ENCODE results near the gene SIRPG. TPM values are rescaled to one million over a fixed set of nuclear protein-coding genes. Genes with fewer than 3 reads are reported as not detected.

The SIRPG gene
- total RNA-seq, 1 experiment from 2014 or later = not detected

- Histone ChIP-seq H3K9ac (ENCODE audit: low read length) (no peak overlapping the region), H3K4me1 (ENCODE audit: low read length) (peaks cover 8% of the 10 kb centered on the region; the same call in 1 of the 2 replicates), H3K27ac (ENCODE audit: low read length) (no peak overlapping the region), H3K27me3 (ENCODE audit: low read length) (no peaks in the 10 kb centered on the region), H2AFZ (ENCODE audit: low read length) (no peak overlapping the region), H4K20me1 (ENCODE audit: insufficient read depth, low read depth, low read length) (no peaks in the 10 kb centered on the region), H3K4me3 (ENCODE audit: low read length) (no peak overlapping the region), H3K9me3 (ENCODE audit: low read length) (no peaks in the 10 kb centered on the region), H3K4me2 (ENCODE audit: low read depth, low read length, poor library complexity, severe bottlenecking) (no peak overlapping the region), H3K36me3 (ENCODE audit: insufficient read depth, low read length) (no peaks in the 10 kb centered on the region), H3K79me2 (ENCODE audit: low read length) (no peaks in the 10 kb centered on the region), H3K9me2 (replicated peaks; ENCODE audit: insufficient read depth, low read length) (no peaks in the 10 kb centered on the region)
- no peak for DNase-seq
These were observed 9.2 kb upstream of the SIRPG start for GRCh38 chr20:1666802-1667201.

GRCh38 chr20:1665345-1665744, 7.8 kb upstream of the SIRPG start:
- Histone ChIP-seq H3K4me3 (ENCODE audit: low read length) (no peak overlapping the region), H3K79me2 (ENCODE audit: low read length) (no peaks in the 10 kb centered on the region), H3K36me3 (ENCODE audit: insufficient read depth, low read length) (no peaks in the 10 kb centered on the region), H2AFZ (ENCODE audit: low read length) (no peak overlapping the region), H3K27me3 (ENCODE audit: low read length) (no peaks in the 10 kb centered on the region), H3K4me2 (ENCODE audit: low read depth, low read length, poor library complexity, severe bottlenecking) (no peak overlapping the region), H3K27ac (ENCODE audit: low read length) (no peak overlapping the region), H4K20me1 (ENCODE audit: insufficient read depth, low read depth, low read length) (no peaks in the 10 kb centered on the region), H3K9me3 (ENCODE audit: low read length) (no peaks in the 10 kb centered on the region), H3K9me2 (replicated peaks; ENCODE audit: insufficient read depth, low read length) (no peaks in the 10 kb centered on the region), H3K9ac (ENCODE audit: low read length) (no peak overlapping the region), H3K4me1 (ENCODE audit: low read length) (peaks cover 8% of the 10 kb centered on the region; the same call in 1 of the 2 replicates)
- no peak for DNase-seq

- Histone ChIP-seq H3K9ac (ENCODE audit: low read length) (no peak overlapping the region), H3K36me3 (ENCODE audit: insufficient read depth, low read length) (no peaks in the 10 kb centered on the region), H3K4me2 (ENCODE audit: low read depth, low read length, poor library complexity, severe bottlenecking) (no peak overlapping the region), H3K27me3 (ENCODE audit: low read length) (no peaks in the 10 kb centered on the region), H2AFZ (ENCODE audit: low read length) (no peak overlapping the region), H4K20me1 (ENCODE audit: insufficient read depth, low read depth, low read length) (no peaks in the 10 kb centered on the region), H3K9me2 (replicated peaks; ENCODE audit: insufficient read depth, low read length) (no peaks in the 10 kb centered on the region), H3K4me1 (ENCODE audit: low read length) (peaks cover 8% of the 10 kb centered on the region; the same call in 1 of the 2 replicates), H3K4me3 (ENCODE audit: low read length) (no peak overlapping the region), H3K27ac (ENCODE audit: low read length) (no peak overlapping the region), H3K79me2 (ENCODE audit: low read length) (no peaks in the 10 kb centered on the region), H3K9me3 (ENCODE audit: low read length) (no peaks in the 10 kb centered on the region)
- DNase-seq = no peak
These were observed 7.3 kb upstream of the SIRPG start for GRCh38 chr20:1664911-1665310.

DNA sequence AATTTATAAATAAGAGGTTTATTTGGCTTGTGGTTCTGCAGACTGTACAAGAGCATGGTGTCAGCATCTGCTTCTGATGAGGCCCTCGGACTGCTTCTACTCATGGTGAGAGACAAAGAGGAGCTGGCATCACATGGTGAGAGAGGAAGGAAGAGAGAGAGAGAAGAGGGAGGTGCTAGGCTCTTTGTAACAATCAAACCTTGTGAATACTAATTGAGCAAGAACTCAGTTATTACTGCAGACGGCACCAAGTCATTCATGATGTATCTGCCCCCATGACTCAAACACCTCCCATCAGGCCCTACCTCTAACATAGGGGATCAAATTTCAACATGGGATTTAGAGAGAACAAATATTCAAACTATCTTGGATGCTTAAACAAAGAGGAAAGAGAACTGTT, 6.3 kb upstream of the SIRPG start:
- no peak for DNase-seq
- Histone ChIP-seq H3K27ac (ENCODE audit: low read length) (no peak overlapping the region), H3K4me2 (ENCODE audit: low read depth, low read length, poor library complexity, severe bottlenecking) (no peak overlapping the region), H3K36me3 (ENCODE audit: insufficient read depth, low read length) (no peaks in the 10 kb centered on the region), H3K4me3 (ENCODE audit: low read length) (no peak overlapping the region), H3K9ac (ENCODE audit: low read length) (no peak overlapping the region), H3K79me2 (ENCODE audit: low read length) (no peaks in the 10 kb centered on the region), H3K9me3 (ENCODE audit: low read length) (no peaks in the 10 kb centered on the region), H3K9me2 (replicated peaks; ENCODE audit: insufficient read depth, low read length) (no peaks in the 10 kb centered on the region), H4K20me1 (ENCODE audit: insufficient read depth, low read depth, low read length) (no peaks in the 10 kb centered on the region), H3K4me1 (ENCODE audit: low read length) (peaks cover 8% of the 10 kb centered on the region; the same call in 1 of the 2 replicates), H2AFZ (ENCODE audit: low read length) (no peak overlapping the region), H3K27me3 (ENCODE audit: low read length) (no peaks in the 10 kb centered on the region)

GRCh38 chr20:1661542-1662299, 4.1 kb upstream of the SIRPG start:
- Histone ChIP-seq H3K36me3 (ENCODE audit: insufficient read depth, low read length) (no peaks in the 10 kb centered on the region), H4K20me1 (ENCODE audit: insufficient read depth, low read depth, low read length) (no peaks in the 10 kb centered on the region), H3K27ac (ENCODE audit: low read length) (no peak overlapping the region), H2AFZ (ENCODE audit: low read length) (no peak overlapping the region), H3K4me1 (ENCODE audit: low read length) (peaks cover 8% of the 10 kb centered on the region; the same call in 1 of the 2 replicates), H3K27me3 (ENCODE audit: low read length) (no peaks in the 10 kb centered on the region), H3K9me3 (ENCODE audit: low read length) (no peaks in the 10 kb centered on the region), H3K79me2 (ENCODE audit: low read length) (no peaks in the 10 kb centered on the region), H3K4me2 (ENCODE audit: low read depth, low read length, poor library complexity, severe bottlenecking) (no peak overlapping the region), H3K4me3 (ENCODE audit: low read length) (no peak overlapping the region), H3K9ac (ENCODE audit: low read length) (no peak overlapping the region), H3K9me2 (replicated peaks; ENCODE audit: insufficient read depth, low read length) (no peaks in the 10 kb centered on the region)
- no peak for DNase-seq

DNA sequence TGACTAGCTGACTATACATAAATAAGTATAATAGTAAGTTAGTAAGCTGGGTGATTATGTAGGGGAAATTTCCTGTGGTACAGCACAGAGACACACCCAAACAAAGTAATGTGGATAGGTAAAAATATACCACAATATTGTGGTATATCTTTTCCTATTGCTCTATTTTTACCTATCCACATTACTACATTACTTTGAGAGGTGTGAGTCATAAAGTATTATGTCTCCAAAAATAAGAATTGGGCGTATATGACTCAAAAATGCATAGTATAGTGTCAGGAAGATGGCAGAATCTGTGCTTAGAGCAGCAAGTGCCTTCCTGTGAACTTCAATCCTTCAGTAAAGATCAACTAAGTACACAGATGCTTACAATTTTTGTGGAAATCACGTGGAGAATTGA, 2.7 kb upstream of the SIRPG start:
- H3K4me3 ChIP-seq (ENCODE audit: low read length) = no peak overlapping the region
- peaks cover 8% of the 10 kb centered on the region; the same call in 1 of the 2 replicates for H3K4me1 ChIP-seq (ENCODE audit: low read length)
- no peak for DNase-seq
- no peak overlapping the region for H3K9ac ChIP-seq (ENCODE audit: low read length)
- H3K36me3 ChIP-seq (ENCODE audit: insufficient read depth, low read length) = no peaks in the 10 kb centered on the region
- no peaks in the 10 kb centered on the region for H3K79me2 ChIP-seq (ENCODE audit: low read length)
- no peaks in the 10 kb centered on the region for H3K9me2 ChIP-seq (replicated peaks; ENCODE audit: insufficient read depth, low read length)
- no peak overlapping the region for H3K4me2 ChIP-seq (ENCODE audit: low read depth, low read length, poor library complexity, severe bottlenecking)
- H4K20me1 ChIP-seq (ENCODE audit: insufficient read depth, low read depth, low read length) = no peaks in the 10 kb centered on the region
- no peaks in the 10 kb centered on the region for H3K27me3 ChIP-seq (ENCODE audit: low read length)
- H3K27ac ChIP-seq (ENCODE audit: low read length) = no peak overlapping the region
- no peaks in the 10 kb centered on the region for H3K9me3 ChIP-seq (ENCODE audit: low read length)
- H2AFZ ChIP-seq (ENCODE audit: low read length) = no peak overlapping the region

DNA sequence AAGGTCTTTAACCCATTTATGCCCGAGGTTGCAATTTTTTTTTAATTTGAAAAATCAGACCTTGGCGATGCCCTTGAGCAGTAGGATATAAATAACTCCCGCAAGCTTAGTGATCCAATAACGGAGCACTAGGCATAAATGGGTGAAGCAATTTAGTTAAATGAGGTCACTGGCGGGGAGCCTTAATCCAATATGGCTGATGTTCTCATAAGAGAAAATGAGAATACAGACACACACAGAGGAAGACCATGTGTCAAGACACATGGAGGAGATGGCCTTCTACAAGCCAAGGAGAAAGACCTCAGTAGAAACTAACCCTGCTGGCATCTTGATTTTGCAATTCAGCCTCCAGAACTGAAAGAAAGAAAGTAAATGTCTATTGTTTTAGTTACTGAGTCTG, 735 bp downstream of the SIRPG start:
- Histone ChIP-seq H3K4me1 (ENCODE audit: low read length) (no peaks in the 10 kb centered on the region), H2AFZ (ENCODE audit: low read length) (no peak overlapping the region), H3K9ac (ENCODE audit: low read length) (no peak overlapping the region), H4K20me1 (ENCODE audit: insufficient read depth, low read depth, low read length) (no peaks in the 10 kb centered on the region), H3K9me3 (ENCODE audit: low read length) (no peaks in the 10 kb centered on the region), H3K9me2 (replicated peaks; ENCODE audit: insufficient read depth, low read length) (no peaks in the 10 kb centered on the region), H3K4me3 (ENCODE audit: low read length) (no peak overlapping the region), H3K79me2 (ENCODE audit: low read length) (no peaks in the 10 kb centered on the region), H3K36me3 (ENCODE audit: insufficient read depth, low read length) (no peaks in the 10 kb centered on the region), H3K4me2 (ENCODE audit: low read depth, low read length, poor library complexity, severe bottlenecking) (no peak overlapping the region), H3K27ac (ENCODE audit: low read length) (no peak overlapping the region), H3K27me3 (ENCODE audit: low read length) (no peaks in the 10 kb centered on the region)
- DNase-seq = no peak

GRCh38 chr20:1654996-1655395, 2.6 kb downstream of the SIRPG start:
- Histone ChIP-seq H3K9me3 (ENCODE audit: low read length) (no peaks in the 10 kb centered on the region), H3K4me1 (ENCODE audit: low read length) (no peaks in the 10 kb centered on the region), H2AFZ (ENCODE audit: low read length) (no peak overlapping the region), H3K9ac (ENCODE audit: low read length) (no peak overlapping the region), H3K36me3 (ENCODE audit: insufficient read depth, low read length) (no peaks in the 10 kb centered on the region), H3K9me2 (replicated peaks; ENCODE audit: insufficient read depth, low read length) (no peaks in the 10 kb centered on the region), H3K79me2 (ENCODE audit: low read length) (no peaks in the 10 kb centered on the region), H3K27ac (ENCODE audit: low read length) (no peak overlapping the region), H3K4me2 (ENCODE audit: low read depth, low read length, poor library complexity, severe bottlenecking) (no peak overlapping the region), H3K27me3 (ENCODE audit: low read length) (no peaks in the 10 kb centered on the region), H4K20me1 (ENCODE audit: insufficient read depth, low read depth, low read length) (no peaks in the 10 kb centered on the region), H3K4me3 (ENCODE audit: low read length) (no peak overlapping the region)
- DNase-seq = no peak
